ENCODE measurements around the gene ADAMTSL1. TPM values are rescaled to one million over a fixed set of nuclear protein-coding genes. Genes with fewer than 3 reads are reported as not detected.

ADAMTSL1 gene
- total RNA-seq, 1 experiment from 2014 or later: not detected

DNA sequence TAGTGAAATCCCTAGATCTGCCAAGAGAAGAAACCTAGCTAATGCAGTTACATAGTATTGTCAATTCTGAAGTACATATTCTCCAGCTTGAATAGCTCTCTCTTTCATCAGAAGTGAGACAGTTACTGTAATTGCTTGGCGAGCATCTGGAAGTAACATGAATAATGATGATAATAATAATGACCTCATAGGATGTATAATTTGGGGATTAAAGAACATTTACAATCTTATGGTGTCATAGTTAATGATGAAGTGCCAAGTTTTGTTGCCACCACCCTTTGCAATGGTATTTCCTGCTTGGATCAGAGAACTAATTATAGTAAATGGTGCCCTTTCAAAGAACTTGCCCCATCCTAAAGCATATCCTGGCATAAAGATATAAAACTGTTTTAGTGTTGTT lies 201.4 kb downstream of the ADAMTSL1 start:
- Histone ChIP-seq H3K9me3 (ENCODE audit: control insufficient read depth in 1 of 2, insufficient read depth in 1 of 2, low read depth in 1 of 2, low read length in 2 of 2) (no peaks in the 10 kb centered on the region), H4K20me1 (ENCODE audit: insufficient read depth) (no peaks in the 10 kb centered on the region), H3K27ac (ENCODE audit: low read depth, low read length) (no peak overlapping the region), H3K79me2 (ENCODE audit: insufficient read depth, low read length) (no peaks in the 10 kb centered on the region), H3K4me1 (ENCODE audit: control insufficient read depth in 1 of 2, insufficient read depth in 2 of 2, low read length in 2 of 2) (no peaks in the 10 kb centered on the region), H3K9me2 (ENCODE audit: insufficient read depth) (no peaks in the 10 kb centered on the region), H3K4me3 (replicated peaks in 1 of 2; ENCODE audit: low read depth in 1 of 2, low read length in 2 of 2) (no peak overlapping the region), H3K36me3 (ENCODE audit: control insufficient read depth in 1 of 2, insufficient read depth in 2 of 2, low read length in 2 of 2) (no peaks in the 10 kb centered on the region), H2AFZ (ENCODE audit: low read depth, low read length, poor library complexity, severe bottlenecking) (no peak overlapping the region), H3K27me3 (ENCODE audit: insufficient read depth, low read length) (no peaks in the 10 kb centered on the region), H3K4me2 (ENCODE audit: low read length) (no peak overlapping the region), H3K9ac (ENCODE audit: low read length) (no peak overlapping the region)
- ChIA-PET RAD21 (ENCODE audit: low non-redundant PET in 1 of 2, low total read pairs in 2 of 2, uncharacterized antibody in 2 of 2, unreplicated experiment in 2 of 2) (no interaction called here), CTCF (no interaction called here), POLR2A (no interaction called here)
- ATAC-seq (no peak), DNase-seq (ENCODE audit: low read depth, low spot score) (no peak)
- TF ChIP-seq, protein P1, sequence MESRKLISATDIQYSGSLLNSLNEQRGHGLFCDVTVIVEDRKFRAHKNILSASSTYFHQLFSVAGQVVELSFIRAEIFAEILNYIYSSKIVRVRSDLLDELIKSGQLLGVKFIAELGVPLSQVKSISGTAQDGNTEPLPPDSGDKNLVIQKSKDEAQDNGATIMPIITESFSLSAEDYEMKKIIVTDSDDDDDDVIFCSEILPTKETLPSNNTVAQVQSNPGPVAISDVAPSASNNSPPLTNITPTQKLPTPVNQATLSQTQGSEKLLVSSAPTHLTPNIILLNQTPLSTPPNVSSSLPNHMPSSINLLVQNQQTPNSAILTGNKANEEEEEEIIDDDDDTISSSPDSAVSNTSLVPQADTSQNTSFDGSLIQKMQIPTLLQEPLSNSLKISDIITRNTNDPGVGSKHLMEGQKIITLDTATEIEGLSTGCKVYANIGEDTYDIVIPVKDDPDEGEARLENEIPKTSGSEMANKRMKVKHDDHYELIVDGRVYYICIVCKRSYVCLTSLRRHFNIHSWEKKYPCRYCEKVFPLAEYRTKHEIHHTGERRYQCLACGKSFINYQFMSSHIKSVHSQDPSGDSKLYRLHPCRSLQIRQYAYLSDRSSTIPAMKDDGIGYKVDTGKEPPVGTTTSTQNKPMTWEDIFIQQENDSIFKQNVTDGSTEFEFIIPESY (IDR thresholded peaks at IDR 0.05; ENCODE audit: extremely low read depth, insufficient replicate concordance, low read length): no peak
- TF ChIP-seq CEBPB (IDR thresholded peaks at IDR 0.05; ENCODE audit: low read depth): no peak
- TF ChIP-seq EZH2phosphoT487 (IDR thresholded peaks at IDR 0.05; ENCODE audit: borderline replicate concordance): no peak
- no peak for TF ChIP-seq EGR1 (IDR thresholded peaks at IDR 0.05; ENCODE audit: low read depth)
- no peak for TF ChIP-seq FOSL1 (IDR thresholded peaks at IDR 0.05; ENCODE audit: low read depth)
- TF ChIP-seq JUND (IDR thresholded peaks at IDR 0.05): no peak
- BruUV-seq (replicated peaks): no TSS peak
- intact Hi-C loops (cut with micrococcal nuclease): no loop called here

DNA sequence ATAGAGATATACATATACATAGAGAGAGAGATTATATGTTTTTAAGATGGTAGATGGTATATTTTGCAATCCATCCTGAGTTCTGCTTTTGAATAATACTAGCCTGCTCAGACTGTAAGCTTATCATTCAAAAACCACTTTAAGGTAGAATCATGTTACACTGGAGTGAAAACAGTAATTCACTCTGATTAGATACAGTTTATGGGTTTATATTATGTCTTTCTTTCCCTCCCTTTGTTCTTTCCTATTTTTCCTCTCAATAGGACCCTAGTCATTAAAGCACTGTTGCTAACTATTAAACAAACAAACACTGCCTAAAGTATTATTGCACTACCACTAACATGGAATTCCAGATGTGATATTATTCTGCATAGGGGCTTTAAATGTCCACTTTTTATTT lies 202.0 kb downstream of the ADAMTSL1 start:
- H3K27ac ChIP-seq (ENCODE audit: low read depth, low read length): no peak overlapping the region
- ATAC-seq: no peak
- no peaks in the 10 kb centered on the region for H3K9me3 ChIP-seq (ENCODE audit: control insufficient read depth in 1 of 2, insufficient read depth in 1 of 2, low read depth in 1 of 2, low read length in 2 of 2)
- DNase-seq (ENCODE audit: low read depth, low spot score): no peak
- ChIA-PET RAD21 (ENCODE audit: low non-redundant PET in 1 of 2, low total read pairs in 2 of 2, uncharacterized antibody in 2 of 2, unreplicated experiment in 2 of 2) (no interaction called here), CTCF (no interaction called here), POLR2A (no interaction called here)
- H3K4me2 ChIP-seq (ENCODE audit: low read length): no peak overlapping the region
- no peaks in the 10 kb centered on the region for H4K20me1 ChIP-seq (ENCODE audit: insufficient read depth)
- H2AFZ ChIP-seq (ENCODE audit: low read depth, low read length, poor library complexity, severe bottlenecking): no peak overlapping the region
- intact Hi-C loops (cut with micrococcal nuclease): no loop called here
- BruUV-seq (replicated peaks): no TSS peak
- TF ChIP-seq RAD21 (IDR thresholded peaks at IDR 0.05; ENCODE audit: low read depth): no peak
- TF ChIP-seq TCF7L2 (IDR thresholded peaks at IDR 0.05; ENCODE audit: borderline replicate concordance, extremely low read depth, insufficient read depth, insufficient read length): no peak
- no peak overlapping the region for H3K4me3 ChIP-seq (replicated peaks in 1 of 2; ENCODE audit: low read depth in 1 of 2, low read length in 2 of 2)
- no peaks in the 10 kb centered on the region for H3K79me2 ChIP-seq (ENCODE audit: insufficient read depth, low read length)
- H3K9me2 ChIP-seq (ENCODE audit: insufficient read depth): no peaks in the 10 kb centered on the region
- no peaks in the 10 kb centered on the region for H3K27me3 ChIP-seq (ENCODE audit: insufficient read depth, low read length)
- H3K4me1 ChIP-seq (ENCODE audit: control insufficient read depth in 1 of 2, insufficient read depth in 2 of 2, low read length in 2 of 2): no peaks in the 10 kb centered on the region
- H3K36me3 ChIP-seq (ENCODE audit: control insufficient read depth in 1 of 2, insufficient read depth in 2 of 2, low read length in 2 of 2): no peaks in the 10 kb centered on the region
- no peak overlapping the region for H3K9ac ChIP-seq (ENCODE audit: low read length)
